ENCODE data around the gene TMEM169.
"Not testable (repeated sequence)": the region's sequence is repeated elsewhere in the genome, so short reads cannot be mapped to it uniquely, and the experiment has no call there.

The TMEM169 gene

GRCh38 chr2:216119986-216120385, 38.3 kb downstream of the TMEM169 start:
- no peak overlapping the region for H3K9ac ChIP-seq (ENCODE audit: low read depth in 1 of 2, low read length in 2 of 2)
- H3K4me1 ChIP-seq (ENCODE audit: control insufficient read depth in 1 of 2, insufficient read depth in 2 of 2, low read length in 2 of 2) = peaks cover 0 to 11% of the 10 kb centered on the region in 2 donors
- no peaks in the 10 kb centered on the region for H3K27me3 ChIP-seq (ENCODE audit: control insufficient read depth in 1 of 2, insufficient read depth in 2 of 2, low read length in 2 of 2)
- H3K4me3 ChIP-seq (ENCODE audit: low read depth in 1 of 2, low read length in 2 of 2) = no peak overlapping the region
- no peak overlapping the region for H3K27ac ChIP-seq (ENCODE audit: low read depth, low read length)
- H3K9me3 ChIP-seq (ENCODE audit: control insufficient read depth in 1 of 2, low read length in 2 of 2) = no peaks in the 10 kb centered on the region
- H3K36me3 ChIP-seq (ENCODE audit: control insufficient read depth in 1 of 2, insufficient read depth in 2 of 2, low read length in 2 of 2) = peaks cover 63 to 90% of the 10 kb centered on the region in 2 donors

GRCh38 chr2:216121255-216121654, 39.5 kb downstream of the TMEM169 start:
- Histone ChIP-seq H3K9ac (ENCODE audit: low read depth in 1 of 2, low read length in 2 of 2) (no peak overlapping the region), H3K36me3 (ENCODE audit: control insufficient read depth in 1 of 2, insufficient read depth in 2 of 2, low read length in 2 of 2) (peaks cover 72 to 97% of the 10 kb centered on the region in 2 donors), H3K27me3 (ENCODE audit: control insufficient read depth in 1 of 2, insufficient read depth in 2 of 2, low read length in 2 of 2) (no peaks in the 10 kb centered on the region), H3K4me1 (ENCODE audit: control insufficient read depth in 1 of 2, insufficient read depth in 2 of 2, low read length in 2 of 2) (no peaks in the 10 kb centered on the region), H3K27ac (ENCODE audit: low read depth, low read length) (no peak overlapping the region), H3K4me3 (ENCODE audit: low read depth in 1 of 2, low read length in 2 of 2) (no peak overlapping the region), H3K9me3 (ENCODE audit: control insufficient read depth in 1 of 2, low read length in 2 of 2) (no peaks in the 10 kb centered on the region)

- Histone ChIP-seq H3K4me3 (ENCODE audit: low read depth in 1 of 2, low read length in 2 of 2) (no peak overlapping the region), H3K27me3 (ENCODE audit: control insufficient read depth in 1 of 2, insufficient read depth in 2 of 2, low read length in 2 of 2) (no peaks in the 10 kb centered on the region), H3K9me3 (ENCODE audit: control insufficient read depth in 1 of 2, low read length in 2 of 2) (no peaks in the 10 kb centered on the region), H3K36me3 (ENCODE audit: control insufficient read depth in 1 of 2, insufficient read depth in 2 of 2, low read length in 2 of 2) (peaks cover 65 to 91% of the 10 kb centered on the region in 2 donors), H3K9ac (ENCODE audit: low read depth in 1 of 2, low read length in 2 of 2) (no peak overlapping the region), H3K27ac (ENCODE audit: low read depth, low read length) (no peak overlapping the region), H3K4me1 (ENCODE audit: control insufficient read depth in 1 of 2, insufficient read depth in 2 of 2, low read length in 2 of 2) (no peaks in the 10 kb centered on the region)
Observed at GRCh38 chr2:216126943-216127342, 45.2 kb downstream of the TMEM169 start.

GRCh38 chr2:216130346-216130971, 48.7 kb downstream of the TMEM169 start:
- H3K36me3 ChIP-seq (ENCODE audit: control insufficient read depth in 1 of 2, insufficient read depth in 2 of 2, low read length in 2 of 2) = peaks cover 67 to 93% of the 10 kb centered on the region in 2 donors
- H3K4me3 ChIP-seq (ENCODE audit: low read depth in 1 of 2, low read length in 2 of 2) = no peak overlapping the region
- H3K9ac ChIP-seq (ENCODE audit: low read depth in 1 of 2, low read length in 2 of 2) = no peak overlapping the region
- no peaks in the 10 kb centered on the region for H3K27me3 ChIP-seq (ENCODE audit: control insufficient read depth in 1 of 2, insufficient read depth in 2 of 2, low read length in 2 of 2)
- H3K27ac ChIP-seq (ENCODE audit: low read depth, low read length) = no peak overlapping the region
- H3K4me1 ChIP-seq (ENCODE audit: control insufficient read depth in 1 of 2, insufficient read depth in 2 of 2, low read length in 2 of 2) = no peaks in the 10 kb centered on the region
- no peaks in the 10 kb centered on the region for H3K9me3 ChIP-seq (ENCODE audit: control insufficient read depth in 1 of 2, low read length in 2 of 2)

- no peak overlapping the region for H3K27ac ChIP-seq (ENCODE audit: low read depth, low read length)
- no peaks in the 10 kb centered on the region for H3K4me1 ChIP-seq (ENCODE audit: control insufficient read depth in 1 of 2, insufficient read depth in 2 of 2, low read length in 2 of 2)
- peaks cover 61 to 90% of the 10 kb centered on the region in 2 donors for H3K36me3 ChIP-seq (ENCODE audit: control insufficient read depth in 1 of 2, insufficient read depth in 2 of 2, low read length in 2 of 2)
- no peaks in the 10 kb centered on the region for H3K27me3 ChIP-seq (ENCODE audit: control insufficient read depth in 1 of 2, insufficient read depth in 2 of 2, low read length in 2 of 2)
- H3K9ac ChIP-seq (ENCODE audit: low read depth in 1 of 2, low read length in 2 of 2) = no peak overlapping the region
- no peak overlapping the region for H3K4me3 ChIP-seq (ENCODE audit: low read depth in 1 of 2, low read length in 2 of 2)
- H3K9me3 ChIP-seq (ENCODE audit: control insufficient read depth in 1 of 2, low read length in 2 of 2) = no peaks in the 10 kb centered on the region
Observed at GRCh38 chr2:216131175-216131926, 49.6 kb downstream of the TMEM169 start.

- H3K9ac ChIP-seq (ENCODE audit: low read depth in 1 of 2, low read length in 2 of 2) = no peak overlapping the region
- H3K9me3 ChIP-seq (ENCODE audit: control insufficient read depth in 1 of 2, low read length in 2 of 2) = no peaks in the 10 kb centered on the region
- no peak overlapping the region for H3K27ac ChIP-seq (ENCODE audit: low read depth, low read length)
- peaks cover 66 to 89% of the 10 kb centered on the region in 2 donors for H3K36me3 ChIP-seq (ENCODE audit: control insufficient read depth in 1 of 2, insufficient read depth in 2 of 2, low read length in 2 of 2)
- no peaks in the 10 kb centered on the region for H3K4me1 ChIP-seq (ENCODE audit: control insufficient read depth in 1 of 2, insufficient read depth in 2 of 2, low read length in 2 of 2)
- no peaks in the 10 kb centered on the region for H3K27me3 ChIP-seq (ENCODE audit: control insufficient read depth in 1 of 2, insufficient read depth in 2 of 2, low read length in 2 of 2)
- no peak overlapping the region for H3K4me3 ChIP-seq (ENCODE audit: low read depth in 1 of 2, low read length in 2 of 2)
Observed at GRCh38 chr2:216132585-216132984, 50.9 kb downstream of the TMEM169 start.

GRCh38 chr2:216133397-216133796, 51.7 kb downstream of the TMEM169 start:
- Histone ChIP-seq H3K36me3 (ENCODE audit: control insufficient read depth in 1 of 2, insufficient read depth in 2 of 2, low read length in 2 of 2) (peaks cover 64 to 91% of the 10 kb centered on the region in 2 donors), H3K4me1 (ENCODE audit: control insufficient read depth in 1 of 2, insufficient read depth in 2 of 2, low read length in 2 of 2) (no peaks in the 10 kb centered on the region), H3K9me3 (ENCODE audit: control insufficient read depth in 1 of 2, low read length in 2 of 2) (no peaks in the 10 kb centered on the region), H3K4me3 (ENCODE audit: low read depth in 1 of 2, low read length in 2 of 2) (no peak overlapping the region), H3K27ac (ENCODE audit: low read depth, low read length) (no peak overlapping the region), H3K9ac (ENCODE audit: low read depth in 1 of 2, low read length in 2 of 2) (no peak overlapping the region), H3K27me3 (ENCODE audit: control insufficient read depth in 1 of 2, insufficient read depth in 2 of 2, low read length in 2 of 2) (no peaks in the 10 kb centered on the region)

- H3K36me3 ChIP-seq (ENCODE audit: control insufficient read depth in 1 of 2, insufficient read depth in 2 of 2, low read length in 2 of 2) = peaks cover 65 to 94% of the 10 kb centered on the region in 2 donors
- no peaks in the 10 kb centered on the region for H3K4me1 ChIP-seq (ENCODE audit: control insufficient read depth in 1 of 2, insufficient read depth in 2 of 2, low read length in 2 of 2)
- H3K9ac ChIP-seq (ENCODE audit: low read depth in 1 of 2, low read length in 2 of 2) = no peak overlapping the region
- no peaks in the 10 kb centered on the region for H3K27me3 ChIP-seq (ENCODE audit: control insufficient read depth in 1 of 2, insufficient read depth in 2 of 2, low read length in 2 of 2)
- H3K4me3 ChIP-seq (ENCODE audit: low read depth in 1 of 2, low read length in 2 of 2) = no peak overlapping the region
- H3K9me3 ChIP-seq (ENCODE audit: control insufficient read depth in 1 of 2, low read length in 2 of 2) = no peaks in the 10 kb centered on the region
- no peak overlapping the region for H3K27ac ChIP-seq (ENCODE audit: low read depth, low read length)
Observed at GRCh38 chr2:216134958-216135541, 53.3 kb downstream of the TMEM169 start.

GRCh38 chr2:216139884-216140283, 58.2 kb downstream of the TMEM169 start:
- no peaks in the 10 kb centered on the region for H3K9me3 ChIP-seq (ENCODE audit: control insufficient read depth in 1 of 2, low read length in 2 of 2)
- peaks cover 55 to 94% of the 10 kb centered on the region in 2 donors for H3K36me3 ChIP-seq (ENCODE audit: control insufficient read depth in 1 of 2, insufficient read depth in 2 of 2, low read length in 2 of 2)
- no peak overlapping the region for H3K9ac ChIP-seq (ENCODE audit: low read depth in 1 of 2, low read length in 2 of 2)
- no peaks in the 10 kb centered on the region for H3K27me3 ChIP-seq (ENCODE audit: control insufficient read depth in 1 of 2, insufficient read depth in 2 of 2, low read length in 2 of 2)
- no peak overlapping the region for H3K27ac ChIP-seq (ENCODE audit: low read depth, low read length)
- no peaks in the 10 kb centered on the region for H3K4me1 ChIP-seq (ENCODE audit: control insufficient read depth in 1 of 2, insufficient read depth in 2 of 2, low read length in 2 of 2)
- no peak overlapping the region for H3K4me3 ChIP-seq (ENCODE audit: low read depth in 1 of 2, low read length in 2 of 2)

- H3K36me3 ChIP-seq (ENCODE audit: control insufficient read depth in 1 of 2, insufficient read depth in 2 of 2, low read length in 2 of 2) = peaks cover 51 to 94% of the 10 kb centered on the region in 2 donors
Observed at GRCh38 chr2:216141516-216141915, 59.8 kb downstream of the TMEM169 start.

More at GRCh38 chr2:216141516-216141915, 59.8 kb downstream of the TMEM169 start:
- not testable (repeated sequence) for H3K4me3 ChIP-seq (ENCODE audit: low read depth in 1 of 2, low read length in 2 of 2); H3K9ac ChIP-seq (ENCODE audit: low read depth in 1 of 2, low read length in 2 of 2); H3K27ac ChIP-seq (ENCODE audit: low read depth, low read length); H3K27me3 ChIP-seq (ENCODE audit: control insufficient read depth in 1 of 2, insufficient read depth in 2 of 2, low read length in 2 of 2); H3K9me3 ChIP-seq (ENCODE audit: control insufficient read depth in 1 of 2, low read length in 2 of 2); H3K4me1 ChIP-seq (ENCODE audit: control insufficient read depth in 1 of 2, insufficient read depth in 2 of 2, low read length in 2 of 2)

Data from duodenal mucosa (tissue), 2 donors.